ENCODE results near the gene RGS17. TPM values are rescaled to one million over a fixed set of nuclear protein-coding genes. Genes with fewer than 3 reads are reported as not detected.
A peak's percentile ranks its signal among the peaks of the same experiment; 100 is the strongest.

The RGS17 gene
- total RNA-seq, 3 donors from 2014 or later (not counting 1 experiment from before 2014, with no cell fraction given): 0.45 to 1.9 (median 0.55) TPM

DNA sequence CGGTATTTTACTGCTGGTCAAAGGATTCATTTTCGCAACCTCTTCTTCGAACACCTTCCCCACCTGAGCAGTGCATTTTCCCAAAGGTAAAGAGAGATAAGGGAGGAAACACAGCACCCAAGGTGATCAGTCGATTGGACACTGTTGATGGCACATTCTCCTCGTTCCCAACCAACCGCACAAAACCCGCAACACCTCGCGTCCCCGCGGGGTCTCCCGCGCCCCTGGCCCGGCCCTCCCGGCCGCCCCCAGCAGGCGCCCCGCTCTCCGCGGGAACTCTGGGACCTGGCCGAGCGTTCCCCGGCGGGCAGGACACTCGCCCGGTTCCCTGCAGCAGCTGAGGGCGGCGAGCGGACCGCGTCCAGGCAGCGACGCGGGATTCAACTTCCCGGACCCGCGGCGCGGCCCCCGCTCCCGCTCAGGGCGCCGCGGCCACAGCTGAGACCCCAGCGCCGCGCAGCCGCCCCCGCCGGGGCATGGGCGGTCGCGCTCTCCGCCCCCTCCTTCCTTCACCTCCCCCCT lies 506 bp downstream of the RGS17 start:
- peaks cover 24% of the 10 kb centered on the region for H3K4me1 ChIP-seq (ENCODE audit: control insufficient read depth, insufficient read depth, low read length)
- peak overlapping the region; percentile 68 for H3K4me3 ChIP-seq (ENCODE audit: low read length)
- H3K27me3 ChIP-seq (ENCODE audit: control insufficient read depth, insufficient read depth, low read length): peaks cover 16% of the 10 kb centered on the region
- H3K27ac ChIP-seq (ENCODE audit: low read length): no peak overlapping the region
- TF ChIP-seq, protein P1, sequence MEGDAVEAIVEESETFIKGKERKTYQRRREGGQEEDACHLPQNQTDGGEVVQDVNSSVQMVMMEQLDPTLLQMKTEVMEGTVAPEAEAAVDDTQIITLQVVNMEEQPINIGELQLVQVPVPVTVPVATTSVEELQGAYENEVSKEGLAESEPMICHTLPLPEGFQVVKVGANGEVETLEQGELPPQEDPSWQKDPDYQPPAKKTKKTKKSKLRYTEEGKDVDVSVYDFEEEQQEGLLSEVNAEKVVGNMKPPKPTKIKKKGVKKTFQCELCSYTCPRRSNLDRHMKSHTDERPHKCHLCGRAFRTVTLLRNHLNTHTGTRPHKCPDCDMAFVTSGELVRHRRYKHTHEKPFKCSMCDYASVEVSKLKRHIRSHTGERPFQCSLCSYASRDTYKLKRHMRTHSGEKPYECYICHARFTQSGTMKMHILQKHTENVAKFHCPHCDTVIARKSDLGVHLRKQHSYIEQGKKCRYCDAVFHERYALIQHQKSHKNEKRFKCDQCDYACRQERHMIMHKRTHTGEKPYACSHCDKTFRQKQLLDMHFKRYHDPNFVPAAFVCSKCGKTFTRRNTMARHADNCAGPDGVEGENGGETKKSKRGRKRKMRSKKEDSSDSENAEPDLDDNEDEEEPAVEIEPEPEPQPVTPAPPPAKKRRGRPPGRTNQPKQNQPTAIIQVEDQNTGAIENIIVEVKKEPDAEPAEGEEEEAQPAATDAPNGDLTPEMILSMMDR (IDR thresholded peaks at IDR 0.05): no peak
- intact Hi-C loops (cut with micrococcal nuclease): no loop called here
- ATAC-seq (peak in 2 of 3 donors; percentile 23 to 24), DNase-seq (no peak)
- no peaks in the 10 kb centered on the region for H3K9me3 Mint-ChIP-seq
- H3K36me3 ChIP-seq (ENCODE audit: control insufficient read depth, insufficient read depth, low read length): no peaks in the 10 kb centered on the region
- peaks cover 5% of the 10 kb centered on the region for H3K36me3 Mint-ChIP-seq
- peaks cover 36 to 39% of the 10 kb centered on the region in 2 donors for H3K4me1 Mint-ChIP-seq
- H3K27ac Mint-ChIP-seq: peak overlapping the region in 1 of 2 donors; percentile 55
- H3K27me3 Mint-ChIP-seq (ENCODE audit: low read depth in 2 of 2): peaks cover 24 to 27% of the 10 kb centered on the region in 2 donors
- peak overlapping the region; percentile 90 for H3K4me3 Mint-ChIP-seq
- WGBS (ENCODE audit: insufficient coverage): under 1% methylated on average over 54 of the region's 54 CpGs
- no peaks in the 10 kb centered on the region for H3K9me3 ChIP-seq (ENCODE audit: control insufficient read depth, insufficient read depth, low read length)

DNA sequence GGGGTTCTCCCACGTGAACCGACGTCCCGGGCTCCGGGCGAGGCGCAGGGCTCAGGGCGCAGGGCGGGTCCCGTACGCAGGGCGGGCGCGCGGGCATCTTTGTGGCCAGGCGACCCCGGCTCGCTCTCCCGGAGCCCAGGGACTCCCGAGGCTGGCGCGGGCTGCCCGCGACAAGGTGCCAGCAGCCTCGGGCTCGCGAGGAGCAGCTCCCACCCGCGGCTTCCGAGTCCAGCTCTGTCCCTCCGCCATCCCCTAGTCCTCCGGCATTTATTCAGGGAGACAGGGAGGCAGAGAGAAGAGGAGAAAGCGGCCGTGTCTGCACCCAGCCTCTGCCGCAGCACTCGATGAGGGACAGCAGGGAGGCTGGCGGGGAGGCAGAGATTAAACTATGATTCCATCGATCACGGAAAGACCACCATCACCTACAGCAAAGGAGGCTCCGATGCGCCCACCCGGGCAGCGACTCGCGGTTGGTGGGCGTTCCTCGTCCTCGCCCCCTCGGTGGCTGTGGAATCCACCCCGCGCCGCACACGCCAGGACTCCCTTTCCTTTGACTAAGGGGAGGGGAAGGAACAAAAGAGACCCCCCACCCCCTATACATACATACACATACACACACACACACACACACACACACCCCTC lies 1.1 kb downstream of the RGS17 start:
- 1% methylated on average over 53 of the region's 53 CpGs for WGBS (ENCODE audit: insufficient coverage)
- Histone ChIP-seq H3K9me3 (ENCODE audit: control insufficient read depth, insufficient read depth, low read length) (no peaks in the 10 kb centered on the region), H3K4me3 (ENCODE audit: low read length) (peak overlapping the region; percentile 68), H3K4me1 (ENCODE audit: control insufficient read depth, insufficient read depth, low read length) (peaks cover 22% of the 10 kb centered on the region), H3K36me3 (ENCODE audit: control insufficient read depth, insufficient read depth, low read length) (no peaks in the 10 kb centered on the region), H3K27ac (ENCODE audit: low read length) (no peak overlapping the region), H3K27me3 (ENCODE audit: control insufficient read depth, insufficient read depth, low read length) (peaks cover 16% of the 10 kb centered on the region)
- Mint-ChIP-seq H3K4me3 (peak overlapping the region; percentile 96), H3K27ac (peak overlapping the region; percentile 48 to 55), H3K9me3 (no peaks in the 10 kb centered on the region), H3K36me3 (peaks cover 5% of the 10 kb centered on the region), H3K27me3 (ENCODE audit: low read depth in 2 of 2) (peaks cover 24 to 27% of the 10 kb centered on the region in 2 donors), H3K4me1 (peaks cover 30 to 33% of the 10 kb centered on the region in 2 donors)
- DNase-seq (no peak), ATAC-seq (peak in 2 of 3 donors; percentile 28 to 30)
- TF ChIP-seq, protein P1 (IDR thresholded peaks at IDR 0.05): no peak
- intact Hi-C loops (cut with micrococcal nuclease): no loop called here

DNA sequence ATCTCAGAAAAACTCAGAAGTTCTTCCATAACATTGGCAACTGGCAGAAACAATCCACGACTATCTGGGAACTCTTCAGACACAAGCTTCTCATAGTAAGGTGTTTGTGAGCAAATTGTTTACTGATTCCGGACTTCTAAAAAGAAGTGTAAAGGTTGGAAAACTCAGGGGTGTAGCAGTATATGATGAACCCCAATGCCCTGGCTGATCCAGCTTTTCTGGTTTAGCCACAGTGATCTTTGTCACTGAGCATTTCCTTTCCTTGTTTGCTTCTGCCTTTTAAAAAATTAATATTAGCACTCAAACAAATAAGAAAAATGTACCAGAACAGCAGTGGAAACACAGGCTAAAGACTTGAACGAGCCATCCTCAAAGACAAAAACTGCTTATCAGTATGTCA lies 4.9 kb downstream of the RGS17 start:
- no peak overlapping the region for H3K4me3 ChIP-seq (ENCODE audit: low read length)
- TF ChIP-seq, protein P1 (IDR thresholded peaks at IDR 0.05): no peak
- intact Hi-C loops (cut with micrococcal nuclease): no loop called here
- peaks cover 21 to 26% of the 10 kb centered on the region in 2 donors for H3K4me1 Mint-ChIP-seq
- peaks cover 24 to 31% of the 10 kb centered on the region in 2 donors for H3K27me3 Mint-ChIP-seq (ENCODE audit: low read depth in 2 of 2)
- 84% methylated on average over 3 of the region's 3 CpGs for WGBS (ENCODE audit: insufficient coverage)
- ATAC-seq (no peak), DNase-seq (no peak)
- H3K27ac Mint-ChIP-seq: no peak overlapping the region
- peaks cover 16% of the 10 kb centered on the region for H3K27me3 ChIP-seq (ENCODE audit: control insufficient read depth, insufficient read depth, low read length)
- peaks cover 11% of the 10 kb centered on the region for H3K4me1 ChIP-seq (ENCODE audit: control insufficient read depth, insufficient read depth, low read length)
- peaks cover 5% of the 10 kb centered on the region for H3K36me3 Mint-ChIP-seq
- no peak overlapping the region for H3K27ac ChIP-seq (ENCODE audit: low read length)
- H3K4me3 Mint-ChIP-seq: no peak overlapping the region
- no peaks in the 10 kb centered on the region for H3K9me3 ChIP-seq (ENCODE audit: control insufficient read depth, insufficient read depth, low read length)
- H3K9me3 Mint-ChIP-seq: no peaks in the 10 kb centered on the region
- H3K36me3 ChIP-seq (ENCODE audit: control insufficient read depth, insufficient read depth, low read length): no peaks in the 10 kb centered on the region
